MM.1S (cell line): Measurements from ENCODE around the gene CPLX1.

Experiments used
- CTCF ChIP-seq: fragments of 300-600 bp; sonication (generic); IDR thresholded peaks from 2 replicates; pipeline ENCODE4 v1.5.1; 2016; ENCODE audit warnings: antibody characterized with exemption, low read length, mixed read lengths
- EZH2 ChIP-seq: fragments of 300-600 bp; sonication (generic); optimal IDR thresholded peaks from 2 replicates; pipeline ENCODE3; 2017; ENCODE audit warnings: low read depth, mild to moderate bottlenecking, antibody characterized with exemption, low read length, mixed read lengths

DNA sequence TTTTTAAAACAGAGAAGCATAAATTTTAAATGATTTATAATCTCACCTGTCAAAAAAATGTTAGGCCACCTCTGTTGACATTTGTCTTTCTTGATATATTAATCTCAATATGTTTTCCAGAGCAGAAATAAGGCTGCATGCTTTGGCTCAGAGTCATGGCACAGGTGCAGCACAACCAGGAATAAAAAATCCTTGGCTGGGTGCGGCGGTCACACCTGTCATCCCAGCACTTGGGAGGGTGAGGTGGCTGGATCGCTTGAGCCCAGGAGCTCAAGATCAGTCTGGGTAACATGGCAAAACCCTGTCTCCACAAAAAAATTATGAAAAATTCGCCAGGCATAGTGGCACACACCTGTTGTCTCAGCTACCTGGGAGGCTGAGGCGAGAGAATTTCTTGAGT is 18.1 kb downstream of the CPLX1 start:
- TF ChIP-seq CTCF (no peak), EZH2 (no peak)
